CD14-positive monocyte (primary cell): Measurements from ENCODE around the gene FAM9C. TPM values are rescaled to one million over a fixed set of nuclear protein-coding genes. Genes with fewer than 3 reads are reported as not detected.

Source experiments
- DNase-seq, 3 donors: peaks; one replicate each; pipeline ENCODE4 v3.0.0-alpha.2; 2011 to 2022
- H2AFZ ChIP-seq: 2 replicates; pipeline ENCODE4 v1.6.0; 2012; ENCODE audit warnings: mild to moderate bottlenecking, low read depth, low read length, inconsistent platforms; ENCODE audit not compliant: insufficient read depth, poor library complexity, severe bottlenecking
- H3K27ac ChIP-seq, 2 donors: 1 replicate in 1 of 2; 2 replicates in 1 of 2; pipeline ENCODE4 v1.5.1; 2012 to 2013; ENCODE audit warnings: low read length in 2 of 2, control low read depth in 1 of 2, inconsistent platforms in 1 of 2, low read depth in 1 of 2, mild to moderate bottlenecking in 1 of 2
- H3K27me3 ChIP-seq, 2 donors: one replicate each; pipeline versions ENCODE4 v1.6.0 to v1.6.1; 2011 to 2013; ENCODE audit warnings: low read length in 2 of 2; ENCODE audit not compliant: control insufficient read depth in 2 of 2, insufficient read depth in 2 of 2
- H3K36me3 ChIP-seq, 2 donors: replicated peaks in 1 of 2; 1 replicate in 1 of 2; 2 replicates in 1 of 2; pipeline versions ENCODE4 v1.5.1 to v1.6.1; 2012 to 2013; ENCODE audit warnings: low read length in 2 of 2, control low read depth in 1 of 2, inconsistent platforms in 1 of 2, mild to moderate bottlenecking in 1 of 2; ENCODE audit not compliant: insufficient read depth in 2 of 2, control insufficient read depth in 1 of 2
- H3K4me1 ChIP-seq, 2 donors: 1 replicate in 1 of 2; 2 replicates in 1 of 2; pipeline versions ENCODE4 v1.5.1 to v1.6.1; 2012 to 2013; ENCODE audit warnings: low read length in 2 of 2, control low read depth in 1 of 2, inconsistent platforms in 1 of 2, mild to moderate bottlenecking in 1 of 2, moderate library complexity in 1 of 2; ENCODE audit not compliant: insufficient read depth in 2 of 2, control insufficient read depth in 1 of 2
- H3K4me2 ChIP-seq: replicated peaks from 2 replicates; pipeline ENCODE3; 2012; ENCODE audit warnings: low read length, moderate library complexity, mild to moderate bottlenecking; ENCODE audit not compliant: poor library complexity, severe bottlenecking; ENCODE audit errors: extremely low read depth
- H3K4me3 ChIP-seq, 3 experiments: fragments of 200-600 bp in 1 of 3; sonication (generic) in 1 of 3; replicated peaks in 1 of 3; 1 replicate in 2 of 3; 2 replicates in 1 of 3; pipeline ENCODE4 v1.5.1; 2011 to 2013; ENCODE audit warnings: low read length in 3 of 3, mild to moderate bottlenecking in 3 of 3, control low read depth in 2 of 3, low read depth in 2 of 3, inconsistent platforms in 1 of 3, moderate library complexity in 1 of 3
- H3K79me2 ChIP-seq: 2 replicates; pipeline ENCODE4 v1.6.0; 2012; ENCODE audit warnings: mild to moderate bottlenecking, control low read depth, inconsistent platforms, low read length, moderate library complexity; ENCODE audit not compliant: insufficient read depth
- H3K9ac ChIP-seq: 2 replicates; pipeline ENCODE4 v1.6.0; 2017; ENCODE audit warnings: low read length, mild to moderate bottlenecking; ENCODE audit not compliant: insufficient read depth, poor library complexity, severe bottlenecking
- H3K9me3 ChIP-seq, 2 donors: replicated peaks in 1 of 2; 1 replicate in 1 of 2; 2 replicates in 1 of 2; pipeline versions ENCODE4 v1.5.1 to v1.6.1; 2012 to 2013; ENCODE audit warnings: low read length in 2 of 2, control low read depth in 1 of 2; ENCODE audit not compliant: control insufficient read depth in 1 of 2, insufficient read depth in 1 of 2
- H4K20me1 ChIP-seq: 2 replicates; pipeline ENCODE4 v1.6.0; 2012; ENCODE audit warnings: mild to moderate bottlenecking, low read length, control low read depth, moderate library complexity; ENCODE audit not compliant: insufficient read depth
- H3K27ac Mint-ChIP-seq, 7 donors: one replicate each; pipeline ENCODE4 v1.8.0; 2020; ENCODE audit warnings: mild to moderate bottlenecking in 7 of 7, mixed read lengths in 7 of 7, moderate library complexity in 6 of 7, inconsistent platforms in 2 of 7
- H3K27me3 Mint-ChIP-seq, 3 donors: one replicate each; pipeline ENCODE4 v1.8.0; 2021 to 2022; ENCODE audit warnings: low read depth in 3 of 3, mild to moderate bottlenecking in 3 of 3, mixed read lengths in 3 of 3, moderate library complexity in 3 of 3, inconsistent platforms in 1 of 3
- H3K36me3 Mint-ChIP-seq, 2 donors: one replicate each; pipeline ENCODE4 v1.8.0; 2020; ENCODE audit warnings: mixed read lengths in 2 of 2, inconsistent platforms in 1 of 2, mild to moderate bottlenecking in 1 of 2
- H3K4me1 Mint-ChIP-seq: one replicate; pipeline ENCODE4 v1.8.0; 2020; ENCODE audit warnings: mild to moderate bottlenecking, mixed read lengths
- H3K4me3 Mint-ChIP-seq, 2 donors: one replicate each; pipeline ENCODE4 v1.8.0; 2020; ENCODE audit warnings: mild to moderate bottlenecking in 2 of 2, mixed read lengths in 2 of 2, moderate library complexity in 1 of 2
- H3K9me3 Mint-ChIP-seq, 7 donors: one replicate each; pipeline ENCODE4 v1.8.0; 2020 to 2022; ENCODE audit warnings: mixed read lengths in 7 of 7, mild to moderate bottlenecking in 6 of 7, moderate library complexity in 6 of 7, inconsistent platforms in 2 of 7
- WGBS: methylation state at CpG from one replicate; pipeline ENCODE4 v1.1.5; 2013; ENCODE audit warnings: missing lambda C conversion rate; ENCODE audit not compliant: insufficient coverage; 5-methylcytosine and 5-hydroxymethylcytosine counted together
- intact Hi-C, 2 donors: fragments of 100-400 bp; cut with micrococcal nuclease; formaldehyde crosslinking; loops; one replicate each; pipeline versions ENCODE4 v1.15.0 to v1.15.1; 2023
- polyA plus RNA-seq, 3 donors: library from polyadenylated mRNA; depleted of rRNA in 1 of 3; unstranded in 2 of 3; stranded (reverse) in 1 of 3; fragments of 300-500 nt in 2 of 3; fragments of >200 nt in 1 of 3; fragmentation: Illumina TruSeq in 2 of 3; gene quantifications; 1 replicate in 2 of 3; 2 replicates in 1 of 3; pipeline ENCODE4 v1.2.3, GENCODE V29; 2012 to 2021
- TF ChIP-seq, protein P1 (sequence below): fragments of 200-600 bp; IDR thresholded peaks from one replicate; pipeline ENCODE4 v1.8.0; 2022; ENCODE audit warnings: antibody characterized with exemption, mild to moderate bottlenecking

The FAM9C gene
- polyA plus RNA-seq, 3 donors, result not detected

DNA sequence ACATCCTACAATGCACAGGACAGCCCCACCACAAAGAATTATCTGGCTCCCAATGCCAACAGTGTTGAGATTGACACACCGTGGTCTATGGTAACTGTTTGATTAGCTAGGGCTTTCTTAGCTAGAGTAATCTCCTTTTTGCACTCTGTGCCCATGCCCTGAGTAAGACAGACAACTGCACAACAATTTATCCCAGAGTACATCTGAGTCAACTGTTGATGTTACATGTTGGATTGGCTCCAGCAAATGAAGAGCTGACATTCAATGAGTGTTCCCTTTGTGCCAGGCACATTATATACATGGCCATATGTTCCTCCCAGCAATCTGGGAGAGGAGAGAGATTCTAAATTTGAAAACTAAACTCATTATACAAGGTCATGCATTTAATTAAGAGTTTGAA is 3.9 kb upstream of the FAM9C start:
- peak overlapping the region in 4 of 7 donors; percentile 56 to 86 (median 68) for H3K27ac Mint-ChIP-seq

DNA sequence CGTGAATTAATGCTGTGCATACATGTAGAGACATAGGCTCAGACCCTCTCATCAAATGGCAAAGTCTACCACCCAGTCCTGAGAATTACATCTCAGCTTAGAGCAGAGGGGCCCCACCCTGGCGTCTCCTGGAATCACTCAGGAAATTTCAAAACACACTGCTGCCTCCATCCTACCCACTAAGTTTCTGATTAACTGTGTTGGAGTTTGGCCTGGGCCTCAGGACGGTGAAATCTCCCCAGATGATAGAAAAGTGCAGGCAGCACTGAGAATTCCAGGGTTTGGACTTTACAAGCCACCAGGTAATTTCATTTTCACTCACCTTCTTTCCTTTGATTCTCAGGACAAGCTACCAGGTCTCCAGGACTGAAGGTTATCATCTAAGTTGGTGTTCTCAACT is 3.3 kb upstream of the FAM9C start:
- H3K36me3 ChIP-seq, result no peaks in the 10 kb centered on the region
- peak overlapping the region; percentile 23 for H3K4me2 ChIP-seq
- H4K20me1 ChIP-seq, result no peaks in the 10 kb centered on the region
- peaks cover 65 to 67% of the 10 kb centered on the region in 2 donors for H3K4me1 ChIP-seq
- peaks cover 3 to 6% of the 10 kb centered on the region in 2 donors for H3K36me3 Mint-ChIP-seq
- no CpG with 5 or more reads among the region's 3 CpGs for WGBS
- peaks cover 0 to 3% of the 10 kb centered on the region in 2 donors for H3K9me3 ChIP-seq
- peak overlapping the region in 1 of 2 donors; percentile 60 for H3K27ac ChIP-seq
- peak overlapping the region; percentile 11 for H2AFZ ChIP-seq
- DNase-seq, result no peak
- peak overlapping the region; percentile 34 to 78 for H3K4me3 Mint-ChIP-seq
- peaks cover 11% of the 10 kb centered on the region for H3K79me2 ChIP-seq
- TF ChIP-seq, protein P1, sequence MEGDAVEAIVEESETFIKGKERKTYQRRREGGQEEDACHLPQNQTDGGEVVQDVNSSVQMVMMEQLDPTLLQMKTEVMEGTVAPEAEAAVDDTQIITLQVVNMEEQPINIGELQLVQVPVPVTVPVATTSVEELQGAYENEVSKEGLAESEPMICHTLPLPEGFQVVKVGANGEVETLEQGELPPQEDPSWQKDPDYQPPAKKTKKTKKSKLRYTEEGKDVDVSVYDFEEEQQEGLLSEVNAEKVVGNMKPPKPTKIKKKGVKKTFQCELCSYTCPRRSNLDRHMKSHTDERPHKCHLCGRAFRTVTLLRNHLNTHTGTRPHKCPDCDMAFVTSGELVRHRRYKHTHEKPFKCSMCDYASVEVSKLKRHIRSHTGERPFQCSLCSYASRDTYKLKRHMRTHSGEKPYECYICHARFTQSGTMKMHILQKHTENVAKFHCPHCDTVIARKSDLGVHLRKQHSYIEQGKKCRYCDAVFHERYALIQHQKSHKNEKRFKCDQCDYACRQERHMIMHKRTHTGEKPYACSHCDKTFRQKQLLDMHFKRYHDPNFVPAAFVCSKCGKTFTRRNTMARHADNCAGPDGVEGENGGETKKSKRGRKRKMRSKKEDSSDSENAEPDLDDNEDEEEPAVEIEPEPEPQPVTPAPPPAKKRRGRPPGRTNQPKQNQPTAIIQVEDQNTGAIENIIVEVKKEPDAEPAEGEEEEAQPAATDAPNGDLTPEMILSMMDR, result no peak
- H3K9me3 Mint-ChIP-seq, result peaks cover 0 to 3% (median 0%) of the 10 kb centered on the region in 7 donors
- H3K4me1 Mint-ChIP-seq, result peaks cover 58% of the 10 kb centered on the region
- peak overlapping the region; percentile 2 to 90 (median 75) for H3K27ac Mint-ChIP-seq
- H3K4me3 ChIP-seq, result peak overlapping the region in 1 of 3 experiments; percentile 41
- H3K27me3 Mint-ChIP-seq, result peaks cover 0 to 39% (median 0%) of the 10 kb centered on the region in 3 donors
- intact Hi-C loops, result no loop called here
- H3K9ac ChIP-seq, result no peak overlapping the region
- peaks cover 0 to 19% of the 10 kb centered on the region in 2 donors for H3K27me3 ChIP-seq

More for the DNA sequence above, 3.9 kb upstream of the FAM9C start:
- WGBS, result no CpG with 5 or more reads among the region's 1 CpG
- H2AFZ ChIP-seq, result no peak overlapping the region
- DNase-seq, result peak in 1 of 3 donors; percentile 32
- peaks cover 0 to 40% (median 0%) of the 10 kb centered on the region in 3 donors for H3K27me3 Mint-ChIP-seq
- peaks cover 11% of the 10 kb centered on the region for H3K79me2 ChIP-seq
- no peaks in the 10 kb centered on the region for H3K36me3 ChIP-seq
- peak overlapping the region; percentile 34 to 78 for H3K4me3 Mint-ChIP-seq
- no peaks in the 10 kb centered on the region for H4K20me1 ChIP-seq
- H3K4me1 Mint-ChIP-seq, result peaks cover 58% of the 10 kb centered on the region
- H3K4me2 ChIP-seq, result peak overlapping the region; percentile 23
- H3K9me3 Mint-ChIP-seq, result peaks cover 0 to 3% (median 0%) of the 10 kb centered on the region in 7 donors
- H3K27me3 ChIP-seq, result peaks cover 0 to 19% of the 10 kb centered on the region in 2 donors
- TF ChIP-seq, protein P1, result no peak
- peaks cover 3 to 6% of the 10 kb centered on the region in 2 donors for H3K36me3 Mint-ChIP-seq
- no peak overlapping the region for H3K9ac ChIP-seq
- peaks cover 65 to 67% of the 10 kb centered on the region in 2 donors for H3K4me1 ChIP-seq
- peak overlapping the region in 1 of 3 experiments; percentile 41 for H3K4me3 ChIP-seq
- intact Hi-C loops, result no loop called here
- H3K27ac ChIP-seq, result peak overlapping the region in 1 of 2 donors; percentile 60
- peaks cover 0 to 3% of the 10 kb centered on the region in 2 donors for H3K9me3 ChIP-seq
